SJSA1 (cell line): ENCODE data around the gene P3H2. TPM values are rescaled to one million over a fixed set of nuclear protein-coding genes. Genes with fewer than 3 reads are reported as not detected.
A peak's percentile ranks its signal among the peaks of the same experiment; 100 is the strongest.

ENCODE experiments used
- DNase-seq, 2 experiments: peaks; one replicate each; pipeline ENCODE4 v3.0.0-alpha.2; 2015 to 2020; ENCODE audit warnings: low spot score in 2 of 2, low read depth in 1 of 2
- H3K27ac ChIP-seq: fragments of 250-450 bp; sonication (Bioruptor Pico); 2 replicates; pipeline ENCODE4 v1.5.1; 2020; ENCODE audit warnings: mild to moderate bottlenecking, moderate library complexity
- H3K27me3 ChIP-seq: fragments of 250-450 bp; sonication (Bioruptor Pico); replicated peaks from 2 replicates; pipeline ENCODE4 v1.5.1; 2020; ENCODE audit warnings: mild to moderate bottlenecking, moderate library complexity
- H3K36me3 ChIP-seq: fragments of 250-450 bp; sonication (Bioruptor Pico); 2 replicates; pipeline ENCODE4 v1.5.1; 2020; ENCODE audit warnings: mild to moderate bottlenecking
- H3K4me1 ChIP-seq: fragments of 250-450 bp; sonication (Bioruptor Pico); replicated peaks from 2 replicates; pipeline ENCODE4 v1.6.1; 2021; ENCODE audit warnings: mild to moderate bottlenecking
- H3K4me3 ChIP-seq: fragments of 250-450 bp; sonication (Bioruptor Pico); 2 replicates; pipeline ENCODE4 v1.5.1; 2020; ENCODE audit warnings: mild to moderate bottlenecking
- H3K9me3 ChIP-seq: fragments of 250-450 bp; sonication (Bioruptor Pico); replicated peaks from 2 replicates; pipeline ENCODE4 v1.5.1; 2020; ENCODE audit warnings: mild to moderate bottlenecking
- total RNA-seq: library from RNA; depleted of rRNA; stranded (reverse); fragments of >200 nt; shearing (Covaris generic); gene quantifications from 2 replicates; pipeline ENCODE4 v1.2.3, GENCODE V29; 2014

P3H2 gene
- total RNA-seq, 1 experiment from 2014 or later: 166 TPM

GRCh38 chr3:189942948-189943347 lies 177.7 kb downstream of the P3H2 start:
- no peak overlapping the region for H3K4me3 ChIP-seq
- peaks cover 24% of the 10 kb centered on the region for H3K4me1 ChIP-seq
- no peaks in the 10 kb centered on the region for H3K36me3 ChIP-seq
- no peaks in the 10 kb centered on the region for H3K27me3 ChIP-seq
- no peak for DNase-seq
- no peaks in the 10 kb centered on the region for H3K9me3 ChIP-seq
- H3K27ac ChIP-seq: no peak overlapping the region

GRCh38 chr3:189941679-189942078 lies 179.0 kb downstream of the P3H2 start:
- H3K4me1 ChIP-seq: peaks cover 34% of the 10 kb centered on the region
- no peaks in the 10 kb centered on the region for H3K27me3 ChIP-seq
- peak; percentile 68 to 74 for DNase-seq
- H3K36me3 ChIP-seq: no peaks in the 10 kb centered on the region
- peak overlapping the region; percentile 72 for H3K27ac ChIP-seq
- no peaks in the 10 kb centered on the region for H3K9me3 ChIP-seq
- H3K4me3 ChIP-seq: no peak overlapping the region

GRCh38 chr3:189941125-189941524 lies 179.6 kb downstream of the P3H2 start:
- H3K27ac ChIP-seq: peak overlapping the region; percentile 72
- no peaks in the 10 kb centered on the region for H3K36me3 ChIP-seq
- H3K27me3 ChIP-seq: no peaks in the 10 kb centered on the region
- H3K4me1 ChIP-seq: peaks cover 39% of the 10 kb centered on the region
- H3K4me3 ChIP-seq: no peak overlapping the region
- DNase-seq: no peak
- no peaks in the 10 kb centered on the region for H3K9me3 ChIP-seq

GRCh38 chr3:189937302-189938127 lies 183.2 kb downstream of the P3H2 start:
- peak; percentile 94 to 97 for DNase-seq
- Histone ChIP-seq H3K27me3 (no peaks in the 10 kb centered on the region), H3K27ac (peak overlapping the region; percentile 75), H3K36me3 (no peaks in the 10 kb centered on the region), H3K4me1 (peaks cover 40% of the 10 kb centered on the region), H3K9me3 (no peaks in the 10 kb centered on the region), H3K4me3 (no peak overlapping the region)

GRCh38 chr3:189936201-189936945 lies 184.3 kb downstream of the P3H2 start:
- no peak for DNase-seq
- Histone ChIP-seq H3K4me3 (no peak overlapping the region), H3K27me3 (no peaks in the 10 kb centered on the region), H3K27ac (peak overlapping the region; percentile 75), H3K36me3 (no peaks in the 10 kb centered on the region), H3K4me1 (peaks cover 29% of the 10 kb centered on the region), H3K9me3 (no peaks in the 10 kb centered on the region)

GRCh38 chr3:189927975-189928895 lies 192.5 kb downstream of the P3H2 start:
- no peaks in the 10 kb centered on the region for H3K9me3 ChIP-seq
- DNase-seq: no peak
- H3K27me3 ChIP-seq: no peaks in the 10 kb centered on the region
- H3K27ac ChIP-seq: no peak overlapping the region
- H3K4me3 ChIP-seq: no peak overlapping the region
- H3K36me3 ChIP-seq: no peaks in the 10 kb centered on the region
- H3K4me1 ChIP-seq: peaks cover 5% of the 10 kb centered on the region

- Histone ChIP-seq H3K4me1 (no peaks in the 10 kb centered on the region), H3K4me3 (no peak overlapping the region), H3K36me3 (no peaks in the 10 kb centered on the region), H3K27me3 (no peaks in the 10 kb centered on the region), H3K9me3 (no peaks in the 10 kb centered on the region), H3K27ac (no peak overlapping the region)
- no peak for DNase-seq
These were observed 198.9 kb downstream of the P3H2 start for GRCh38 chr3:189921770-189922169.

GRCh38 chr3:189914799-189915198 lies 205.9 kb downstream of the P3H2 start:
- DNase-seq: peak in 1 of 2 experiments; percentile 48
- no peaks in the 10 kb centered on the region for H3K36me3 ChIP-seq
- no peak overlapping the region for H3K4me3 ChIP-seq
- peaks cover 18% of the 10 kb centered on the region for H3K4me1 ChIP-seq
- H3K27ac ChIP-seq: no peak overlapping the region
- H3K27me3 ChIP-seq: no peaks in the 10 kb centered on the region
- no peaks in the 10 kb centered on the region for H3K9me3 ChIP-seq

GRCh38 chr3:189911001-189911400 lies 209.7 kb downstream of the P3H2 start:
- no peaks in the 10 kb centered on the region for H3K9me3 ChIP-seq
- H3K27ac ChIP-seq: no peak overlapping the region
- H3K4me3 ChIP-seq: no peak overlapping the region
- no peaks in the 10 kb centered on the region for H3K27me3 ChIP-seq
- peaks cover 32% of the 10 kb centered on the region for H3K4me1 ChIP-seq
- H3K36me3 ChIP-seq: no peaks in the 10 kb centered on the region
- DNase-seq: no peak

GRCh38 chr3:189909573-189909972 lies 211.1 kb downstream of the P3H2 start:
- no peaks in the 10 kb centered on the region for H3K27me3 ChIP-seq
- H3K4me3 ChIP-seq: no peak overlapping the region
- no peaks in the 10 kb centered on the region for H3K9me3 ChIP-seq
- no peak for DNase-seq
- peaks cover 23% of the 10 kb centered on the region for H3K4me1 ChIP-seq
- H3K36me3 ChIP-seq: no peaks in the 10 kb centered on the region
- H3K27ac ChIP-seq: no peak overlapping the region

GRCh38 chr3:189909139-189909538 lies 211.6 kb downstream of the P3H2 start:
- DNase-seq: no peak
- no peaks in the 10 kb centered on the region for H3K9me3 ChIP-seq
- H3K27me3 ChIP-seq: no peaks in the 10 kb centered on the region
- H3K36me3 ChIP-seq: no peaks in the 10 kb centered on the region
- H3K4me1 ChIP-seq: peaks cover 19% of the 10 kb centered on the region
- peak overlapping the region; percentile 36 for H3K27ac ChIP-seq
- no peak overlapping the region for H3K4me3 ChIP-seq

GRCh38 chr3:189908646-189909045 lies 212.1 kb downstream of the P3H2 start:
- peak overlapping the region; percentile 36 for H3K27ac ChIP-seq
- DNase-seq: peak in 1 of 2 experiments; percentile 19
- no peak overlapping the region for H3K4me3 ChIP-seq
- H3K36me3 ChIP-seq: no peaks in the 10 kb centered on the region
- H3K27me3 ChIP-seq: no peaks in the 10 kb centered on the region
- H3K4me1 ChIP-seq: peaks cover 14% of the 10 kb centered on the region
- no peaks in the 10 kb centered on the region for H3K9me3 ChIP-seq

GRCh38 chr3:189907803-189908202 lies 212.9 kb downstream of the P3H2 start:
- peak overlapping the region; percentile 36; the same call in 1 of the 2 replicates for H3K27ac ChIP-seq
- H3K36me3 ChIP-seq: no peaks in the 10 kb centered on the region
- H3K9me3 ChIP-seq: no peaks in the 10 kb centered on the region
- no peak for DNase-seq
- H3K27me3 ChIP-seq: no peaks in the 10 kb centered on the region
- H3K4me1 ChIP-seq: peaks cover 14% of the 10 kb centered on the region
- H3K4me3 ChIP-seq: no peak overlapping the region
